HPDE6-E6E7 (cell line): ENCODE measurements around the gene OTUB2.

ENCODE experiments used
- DNase-seq: peaks from one replicate; pipeline ENCODE4 v3.0.0; 2011; ENCODE audit warnings: missing footprints; ENCODE audit errors: extremely low spot score

OTUB2 gene

GRCh38 chr14:94026173-94026888 lies at the start of gene OTUB2:
Gene OTUB2 (plus strand): TSS chr14:94026340. CDS start chr14:94026538, 198 bp downstream.
- DNase-seq, result peak; percentile 100

- no peak for DNase-seq
Measured at GRCh38 chr14:93976477-93977057, 49.6 kb upstream of the OTUB2 start, which contains the start of gene ASB2. Gene ASB2 (minus strand): TSS chr14:93976570. CDS start chr14:93964539, 12,031 bp downstream.

- no peak for DNase-seq
Measured at GRCh38 chr14:93977171-93977570, 49.0 kb upstream of the OTUB2 start.

- no peak for DNase-seq
Measured at GRCh38 chr14:93977790-93978581, 48.2 kb upstream of the OTUB2 start.

- no peak for DNase-seq
Measured at GRCh38 chr14:93978735-93979134, 47.4 kb upstream of the OTUB2 start.

- DNase-seq, result no peak
Measured at GRCh38 chr14:93980456-93981201, 45.5 kb upstream of the OTUB2 start.

GRCh38 chr14:93981316-93982229 lies 44.6 kb upstream of the OTUB2 start:
- DNase-seq, result no peak

- no peak for DNase-seq
Measured at GRCh38 chr14:93982230-93983007, 43.7 kb upstream of the OTUB2 start.

GRCh38 chr14:93984070-93984469 lies 42.1 kb upstream of the OTUB2 start:
- no peak for DNase-seq

GRCh38 chr14:93984987-93985410 lies 41.1 kb upstream of the OTUB2 start:
- DNase-seq, result no peak

GRCh38 chr14:93986955-93987354 lies 39.2 kb upstream of the OTUB2 start:
- DNase-seq, result no peak

GRCh38 chr14:93987376-93987775 lies 38.8 kb upstream of the OTUB2 start:
- no peak for DNase-seq

- no peak for DNase-seq
Measured at GRCh38 chr14:93987815-93988476, 38.2 kb upstream of the OTUB2 start.

GRCh38 chr14:93989939-93990338 lies 36.2 kb upstream of the OTUB2 start:
- DNase-seq, result no peak

GRCh38 chr14:93991212-93991611 lies 34.9 kb upstream of the OTUB2 start:
- no peak for DNase-seq

- DNase-seq, result no peak
Measured at GRCh38 chr14:93991649-93992048, 34.5 kb upstream of the OTUB2 start.

- no peak for DNase-seq
Measured at GRCh38 chr14:93993382-93993781, 32.8 kb upstream of the OTUB2 start.

- DNase-seq, result peak; percentile 80
Measured at GRCh38 chr14:93994919-93995682, 31.0 kb upstream of the OTUB2 start.
